Activated CD4-positive, alpha-beta T cell treated with anti-CD3 and anti-CD28 coated beads, Interleukin-2, amount 50 U/mL, for 48 hours (primary cell): Measurements from ENCODE around the gene FAM163A.
"Not testable (repeated sequence)": the region's sequence is repeated elsewhere in the genome, so short reads cannot be mapped to it uniquely, and the experiment has no call there.

Source experiments
- DNase-seq, 2 experiments: peaks; one replicate each; pipeline ENCODE4 v3.0.0-alpha.2; 2020

FAM163A gene

GRCh38 chr1:179817056-179817455 is 74.0 kb downstream of the FAM163A start:
- no peak for DNase-seq

GRCh38 chr1:179817789-179818188 is 74.7 kb downstream of the FAM163A start:
- DNase-seq: no peak

DNA sequence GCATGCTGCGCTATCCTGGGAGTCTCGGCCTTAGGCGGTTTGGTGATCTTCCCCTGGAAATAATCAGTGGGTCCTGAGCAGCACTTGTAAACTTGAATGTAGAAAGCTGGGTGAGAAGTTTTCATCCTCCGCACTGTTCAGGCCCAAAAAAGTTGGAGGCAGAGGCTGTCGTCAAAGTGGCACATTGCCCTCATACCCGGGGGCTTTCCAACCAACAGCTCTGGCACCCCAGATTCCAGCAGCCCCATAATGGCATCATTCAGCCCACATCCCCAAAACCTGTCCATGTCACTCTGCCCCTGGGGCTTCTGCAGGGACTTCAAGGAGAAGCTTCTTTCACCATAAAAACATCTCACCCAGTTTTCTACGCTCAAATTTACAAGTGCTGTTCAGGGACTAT is 75.2 kb downstream of the FAM163A start:
- no peak for DNase-seq

- no peak for DNase-seq
These were observed 75.7 kb downstream of the FAM163A start for GRCh38 chr1:179818743-179819173.

DNA sequence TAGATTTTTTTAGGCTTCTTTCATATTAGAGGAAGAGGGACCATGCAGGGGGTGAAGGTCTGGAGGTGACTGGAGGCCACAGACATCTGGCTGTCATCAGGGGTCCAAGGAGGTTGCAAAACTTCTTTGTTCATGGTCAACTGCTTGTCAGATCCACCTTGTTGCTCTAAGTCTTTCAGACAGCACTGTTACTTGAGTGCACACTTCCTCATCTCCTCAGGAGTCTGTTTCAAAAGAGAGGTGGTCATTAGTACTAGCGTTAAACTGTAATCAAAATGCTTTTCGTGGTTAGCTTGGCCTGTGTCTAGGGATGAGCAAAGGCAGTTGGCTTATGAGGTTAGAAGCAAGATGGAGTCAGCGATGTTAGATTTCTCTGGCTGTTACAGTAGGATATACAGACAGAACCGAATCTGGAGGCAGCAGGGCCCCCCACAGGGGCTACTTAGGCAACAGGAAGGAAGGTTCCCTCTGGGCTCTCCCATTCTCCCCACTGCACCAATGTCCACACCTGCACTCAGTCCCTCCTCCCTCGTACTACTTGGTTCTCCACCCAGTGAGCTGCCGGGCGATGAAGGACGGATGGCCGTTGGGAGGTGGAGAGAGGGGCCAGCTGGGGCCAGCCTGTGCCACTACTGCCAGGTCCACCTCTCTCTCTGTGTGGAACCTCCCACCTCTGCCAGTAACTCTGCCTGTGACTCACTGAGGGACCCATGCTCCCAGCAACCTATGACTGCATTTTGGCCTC is 77.3 kb downstream of the FAM163A start:
- DNase-seq: no peak

- no peak for DNase-seq
These were observed 78.4 kb downstream of the FAM163A start for GRCh38 chr1:179821524-179821923.

- no peak for DNase-seq
These were observed 79.0 kb downstream of the FAM163A start for GRCh38 chr1:179822065-179822464.

DNA sequence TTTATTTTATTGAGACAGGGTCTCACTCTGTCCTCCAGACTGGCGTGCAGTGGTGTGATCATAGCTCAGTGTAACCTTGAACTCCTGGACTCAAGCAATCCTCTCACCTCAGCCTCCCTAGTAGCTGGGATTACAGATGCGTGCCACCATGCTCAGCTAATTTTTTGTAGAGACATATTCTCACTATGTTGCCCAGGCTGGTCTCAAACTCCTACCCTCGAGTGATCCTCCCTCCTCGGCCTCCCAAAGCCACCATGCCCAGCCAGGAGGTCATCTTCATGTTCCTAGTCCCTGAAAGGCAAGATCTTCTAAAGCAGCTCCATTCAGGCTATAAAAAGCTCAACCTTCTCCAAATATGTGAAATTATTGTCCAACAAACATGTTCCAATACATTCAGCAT is 80.6 kb downstream of the FAM163A start:
- DNase-seq: no peak

DNA sequence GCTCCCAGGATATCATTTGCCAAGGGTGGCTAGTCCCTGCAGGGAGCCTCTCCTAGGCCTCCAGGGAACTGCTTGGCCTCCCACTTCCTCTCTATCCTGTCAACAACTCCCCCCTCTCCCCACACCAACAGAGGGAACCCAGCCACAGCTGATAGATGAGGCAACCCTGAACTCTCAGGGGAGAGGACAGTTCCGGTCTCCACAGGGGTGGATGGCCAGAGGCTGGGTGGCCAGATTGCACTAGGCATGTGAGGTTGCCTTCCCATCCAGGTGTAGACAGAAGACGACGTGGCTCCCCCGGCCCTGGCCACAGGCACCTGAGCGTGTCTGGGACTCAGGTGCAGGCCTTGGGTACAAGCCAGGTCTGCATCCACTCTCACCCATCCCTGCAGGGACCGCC is 81.2 kb downstream of the FAM163A start:
- DNase-seq: no peak

DNA sequence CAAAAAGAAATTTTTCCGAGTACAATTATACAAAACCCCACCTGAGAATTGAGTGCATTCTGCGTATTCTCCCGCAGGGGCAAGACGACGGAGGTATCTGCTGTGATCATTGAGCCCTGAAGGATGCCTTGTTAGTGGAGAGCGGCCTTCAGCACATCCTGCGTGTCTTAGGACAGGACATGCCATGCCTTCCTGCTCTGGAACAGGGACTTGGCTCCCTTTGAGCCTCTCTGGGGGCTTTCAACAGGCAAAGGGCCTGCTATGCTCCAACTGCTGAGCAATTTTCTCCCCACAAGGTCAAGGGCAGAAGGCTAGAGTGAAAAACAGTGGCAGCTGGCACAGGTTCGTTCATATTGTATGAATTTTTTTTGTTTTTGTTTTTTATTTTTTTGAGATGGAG is 82.1 kb downstream of the FAM163A start:
- DNase-seq: no peak

- no peak for DNase-seq
These were observed 82.8 kb downstream of the FAM163A start for GRCh38 chr1:179825798-179826460.

DNA sequence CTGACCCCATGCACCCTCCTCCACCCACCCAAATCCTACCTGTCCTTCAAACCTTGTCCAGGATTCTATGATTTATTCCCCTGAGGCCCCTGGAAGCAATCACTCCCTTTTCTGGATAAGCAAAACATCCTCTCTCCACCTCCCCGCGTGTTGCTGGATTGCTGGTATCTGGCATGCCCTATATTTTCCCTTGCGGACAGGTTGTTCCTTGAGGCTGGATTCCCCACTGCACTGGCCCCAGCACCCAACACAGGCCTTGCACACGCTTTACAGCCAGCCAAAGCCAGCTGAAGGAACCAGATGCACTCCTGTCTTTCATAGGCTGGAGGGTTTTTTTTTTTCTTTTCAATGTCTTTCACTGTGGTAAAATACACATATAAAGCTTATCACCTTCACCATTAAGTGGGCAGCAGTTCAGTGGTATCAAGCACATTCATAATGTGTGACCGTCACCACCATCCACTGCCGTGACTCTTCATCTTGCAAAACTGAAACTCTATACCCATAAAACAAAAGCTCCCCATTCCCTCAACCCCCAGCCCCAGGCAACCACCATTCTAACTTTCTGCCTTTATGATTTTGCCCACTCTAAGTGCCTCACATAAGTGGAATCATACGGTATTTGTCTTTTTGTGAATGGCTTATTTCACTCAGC is 83.7 kb downstream of the FAM163A start:
- no peak for DNase-seq

GRCh38 chr1:179828554-179829110 is 85.5 kb downstream of the FAM163A start:
- DNase-seq: no peak

DNA sequence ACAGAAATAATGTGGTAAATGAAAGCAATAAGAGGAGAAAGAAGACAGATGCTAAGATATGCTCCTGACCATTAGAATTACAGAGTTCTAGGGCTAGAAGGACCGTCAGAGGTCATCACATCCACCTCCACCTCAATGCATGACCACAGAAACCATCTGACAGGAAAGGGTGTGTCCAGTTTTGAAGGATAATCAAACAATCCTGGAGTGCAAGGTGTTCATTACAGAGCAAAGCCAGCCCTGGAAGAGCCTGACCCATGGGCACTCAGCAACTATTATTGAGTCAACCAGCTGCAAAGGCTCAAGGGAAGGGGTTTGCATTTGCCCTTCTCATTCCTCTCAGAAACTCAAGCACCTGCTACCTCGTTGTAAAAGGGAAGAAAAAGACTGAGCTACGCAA is 88.1 kb downstream of the FAM163A start:
- no peak for DNase-seq

- peak in 1 of 2 experiments; percentile 18 for DNase-seq
These were observed 89.0 kb downstream of the FAM163A start for GRCh38 chr1:179831852-179832699.

GRCh38 chr1:179836686-179837445 is 93.8 kb downstream of the FAM163A start:
- DNase-seq: not testable (repeated sequence)

GRCh38 chr1:179840107-179840506 is 97.0 kb downstream of the FAM163A start:
- no peak for DNase-seq

DNA sequence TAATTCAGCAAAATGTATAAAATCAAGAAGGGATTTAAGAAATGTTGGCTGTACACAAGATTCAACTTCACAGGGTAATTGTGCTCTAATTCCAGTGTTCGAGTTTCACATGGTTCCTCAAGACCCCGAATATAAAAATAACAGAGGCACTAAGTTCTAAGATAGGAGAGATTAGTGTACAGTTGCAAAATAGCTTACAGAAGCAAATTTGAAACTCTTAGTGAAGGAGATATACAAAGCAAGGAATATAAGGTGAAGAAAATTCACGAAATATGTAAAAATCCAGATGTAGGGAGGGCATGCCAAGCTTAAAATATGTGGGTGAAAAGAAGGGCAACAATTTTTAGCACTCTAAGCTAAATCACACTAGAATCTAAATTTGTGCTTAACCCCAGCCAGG is 105.1 kb downstream of the FAM163A start:
- DNase-seq: no peak

DNA sequence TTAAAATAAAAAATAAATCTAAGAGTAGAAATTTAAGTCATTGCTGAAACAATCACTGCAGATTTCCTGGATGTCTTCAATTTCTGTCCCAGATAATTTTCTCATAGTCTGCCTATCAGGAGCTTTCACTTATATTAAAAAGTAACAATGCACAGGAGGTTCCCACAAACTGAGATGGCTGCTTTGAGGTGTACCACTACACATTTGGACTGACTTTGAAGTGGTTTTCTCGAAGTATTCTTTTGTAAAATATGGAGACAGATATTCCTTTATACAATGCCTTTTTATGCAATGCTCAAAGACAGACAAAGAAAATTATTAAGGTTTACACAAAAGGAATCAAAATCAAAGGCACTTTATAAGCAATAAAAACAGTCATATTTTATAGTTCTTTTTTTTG is 110.0 kb downstream of the FAM163A start:
- DNase-seq: no peak

GRCh38 chr1:179855831-179856230 is 112.7 kb downstream of the FAM163A start:
- not testable (repeated sequence) for DNase-seq

DNA sequence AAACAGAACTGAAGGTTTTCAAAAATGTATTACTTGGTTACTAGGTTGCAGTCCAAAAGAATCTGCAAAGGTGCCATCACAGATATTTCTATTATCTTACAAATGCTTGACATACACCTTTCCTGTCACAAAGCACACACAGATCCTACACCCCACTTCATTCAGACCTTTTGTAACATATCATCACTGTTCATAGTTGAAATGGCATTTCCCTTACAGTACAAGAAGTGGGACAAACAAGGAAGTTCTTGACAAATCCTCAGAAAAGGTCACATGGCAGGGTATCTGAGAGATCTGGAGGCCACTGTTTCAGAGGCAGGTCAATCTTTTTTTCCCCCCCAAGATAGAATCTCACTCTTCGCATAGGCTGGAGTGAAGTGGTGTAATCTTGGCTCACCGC is 113.2 kb downstream of the FAM163A start:
- no peak for DNase-seq

DNA sequence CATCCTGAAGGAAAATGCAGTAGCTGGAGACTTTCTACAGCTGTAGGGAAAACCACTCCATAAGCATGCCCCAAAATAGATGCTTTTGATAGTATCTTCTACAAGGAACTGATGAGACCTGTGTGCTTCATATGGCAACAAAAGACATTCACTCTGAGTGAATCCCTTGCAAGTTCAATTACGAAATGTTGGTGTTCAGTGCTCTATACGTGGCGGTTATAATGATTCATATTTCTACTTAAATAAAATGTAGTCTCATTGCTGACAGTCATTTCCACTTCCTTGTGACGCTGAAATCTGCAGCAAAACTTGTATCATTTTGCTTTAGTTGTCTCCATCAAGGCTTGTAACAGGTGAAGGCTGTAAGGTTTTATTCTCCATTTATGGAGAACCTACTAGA is 113.9 kb downstream of the FAM163A start:
- no peak for DNase-seq
